Measurements from ENCODE around the gene PCDHGA6.
"Not testable (repeated sequence)": the region's sequence is repeated elsewhere in the genome, so short reads cannot be mapped to it uniquely, and the experiment has no call there.

The PCDHGA6 gene

DNA sequence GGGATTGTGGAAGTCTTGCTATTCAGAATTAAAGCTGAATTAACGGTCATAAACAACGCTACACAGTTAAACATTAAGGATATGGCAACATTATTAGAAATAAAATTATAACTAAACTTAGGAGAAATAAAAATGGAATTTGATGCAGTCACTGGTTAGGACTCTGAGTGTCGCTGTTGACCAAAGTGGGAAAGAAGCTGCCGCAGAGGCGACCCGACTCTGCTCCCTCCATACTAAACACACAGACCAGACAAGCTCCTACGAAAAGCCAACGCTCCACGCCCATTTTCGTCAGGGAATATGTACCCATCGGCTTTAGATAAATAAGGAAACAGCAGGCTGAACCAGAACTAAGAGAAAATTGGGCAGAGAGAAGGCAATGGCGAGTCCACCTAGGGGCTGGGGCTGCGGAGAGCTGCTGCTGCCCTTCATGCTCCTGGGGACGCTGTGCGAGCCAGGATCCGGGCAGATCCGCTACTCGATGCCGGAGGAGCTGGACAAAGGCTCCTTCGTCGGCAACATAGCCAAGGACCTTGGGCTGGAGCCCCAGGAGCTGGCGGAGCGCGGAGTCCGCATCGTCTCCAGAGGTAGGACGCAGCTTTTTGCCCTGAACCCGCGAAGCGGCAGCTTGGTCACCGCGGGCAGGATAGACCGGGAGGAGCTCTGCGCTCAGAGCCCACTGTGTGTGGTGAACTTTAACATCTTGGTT, 9.6 kb upstream of the PCDHGA6 start, which contains the start of gene PCDHGA5:
PCDHGA5 (plus strand) TSS at position 211 of the 709 bp plus-strand sequence; CDS start at position 380, 169 bp downstream.
- no peaks in the 10 kb centered on the region for H3K36me3 ChIP-seq (ENCODE audit: insufficient read depth, low read length)
- H3K27ac ChIP-seq (ENCODE audit: low read depth, low read length) = no peak within 1 kb of the TSS
- no peaks in the 10 kb centered on the region for H3K4me1 ChIP-seq (ENCODE audit: insufficient read depth, low read length)
- no peak within 1 kb of the TSS for H3K9ac ChIP-seq (ENCODE audit: low read length)
- no peaks in the 10 kb centered on the region for H3K27me3 ChIP-seq (ENCODE audit: control insufficient read depth in 1 of 2, insufficient read depth in 2 of 2, low read length in 2 of 2)
- H3K4me3 ChIP-seq (ENCODE audit: low read depth in 1 of 2, low read length in 2 of 2) = peak within 1 kb of the TSS; percentile 26 to 44
- peaks cover 58% of the 10 kb centered on the region for H3K9me3 ChIP-seq (ENCODE audit: low read length)

DNA sequence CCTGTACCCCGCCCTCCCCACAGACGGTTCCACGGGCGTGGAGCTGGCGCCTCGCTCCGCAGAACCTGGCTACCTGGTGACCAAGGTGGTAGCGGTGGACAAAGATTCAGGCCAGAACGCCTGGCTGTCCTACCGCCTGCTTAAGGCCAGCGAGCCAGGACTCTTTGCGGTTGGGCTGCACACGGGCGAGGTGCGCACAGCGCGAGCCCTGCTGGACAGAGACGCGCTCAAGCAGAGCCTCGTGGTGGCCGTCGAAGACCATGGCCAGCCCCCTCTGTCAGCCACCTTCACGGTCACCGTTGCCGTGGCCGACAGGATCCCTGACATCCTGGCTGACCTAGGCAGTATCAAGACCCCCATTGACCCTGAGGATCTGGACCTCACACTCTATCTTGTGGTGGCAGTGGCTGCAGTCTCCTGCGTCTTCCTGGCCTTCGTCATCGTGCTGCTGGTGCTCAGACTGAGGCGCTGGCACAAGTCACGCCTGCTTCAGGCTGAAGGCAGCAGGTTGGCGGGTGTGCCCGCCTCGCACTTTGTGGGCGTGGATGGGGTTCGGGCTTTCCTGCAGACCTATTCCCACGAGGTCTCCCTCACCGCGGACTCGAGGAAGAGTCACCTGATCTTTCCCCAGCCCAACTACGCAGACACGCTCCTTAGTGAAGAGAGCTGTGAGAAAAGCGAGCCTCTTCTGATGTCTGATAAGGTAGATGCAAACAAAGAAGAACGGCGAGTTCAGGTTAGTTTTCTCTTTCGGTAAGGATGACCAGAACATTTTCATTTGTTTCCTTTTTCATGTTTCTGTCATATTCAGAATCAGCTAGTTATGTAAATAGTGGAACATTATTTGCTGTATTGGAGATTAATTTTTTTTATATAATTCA, 7.4 kb upstream of the PCDHGA6 start:
- H3K27ac ChIP-seq (ENCODE audit: low read depth, low read length) = no peak overlapping the region
- H3K4me3 ChIP-seq (ENCODE audit: low read depth in 1 of 2, low read length in 2 of 2) = peak overlapping the region in 1 of 2 donors; percentile 44
- no peak overlapping the region for H3K9ac ChIP-seq (ENCODE audit: low read length)
- H3K27me3 ChIP-seq (ENCODE audit: control insufficient read depth in 1 of 2, insufficient read depth in 2 of 2, low read length in 2 of 2) = no peaks in the 10 kb centered on the region
- no peaks in the 10 kb centered on the region for H3K4me1 ChIP-seq (ENCODE audit: insufficient read depth, low read length)
- H3K9me3 ChIP-seq (ENCODE audit: low read length) = peaks cover 61% of the 10 kb centered on the region
- peaks cover 4% of the 10 kb centered on the region for H3K36me3 ChIP-seq (ENCODE audit: insufficient read depth, low read length)

DNA sequence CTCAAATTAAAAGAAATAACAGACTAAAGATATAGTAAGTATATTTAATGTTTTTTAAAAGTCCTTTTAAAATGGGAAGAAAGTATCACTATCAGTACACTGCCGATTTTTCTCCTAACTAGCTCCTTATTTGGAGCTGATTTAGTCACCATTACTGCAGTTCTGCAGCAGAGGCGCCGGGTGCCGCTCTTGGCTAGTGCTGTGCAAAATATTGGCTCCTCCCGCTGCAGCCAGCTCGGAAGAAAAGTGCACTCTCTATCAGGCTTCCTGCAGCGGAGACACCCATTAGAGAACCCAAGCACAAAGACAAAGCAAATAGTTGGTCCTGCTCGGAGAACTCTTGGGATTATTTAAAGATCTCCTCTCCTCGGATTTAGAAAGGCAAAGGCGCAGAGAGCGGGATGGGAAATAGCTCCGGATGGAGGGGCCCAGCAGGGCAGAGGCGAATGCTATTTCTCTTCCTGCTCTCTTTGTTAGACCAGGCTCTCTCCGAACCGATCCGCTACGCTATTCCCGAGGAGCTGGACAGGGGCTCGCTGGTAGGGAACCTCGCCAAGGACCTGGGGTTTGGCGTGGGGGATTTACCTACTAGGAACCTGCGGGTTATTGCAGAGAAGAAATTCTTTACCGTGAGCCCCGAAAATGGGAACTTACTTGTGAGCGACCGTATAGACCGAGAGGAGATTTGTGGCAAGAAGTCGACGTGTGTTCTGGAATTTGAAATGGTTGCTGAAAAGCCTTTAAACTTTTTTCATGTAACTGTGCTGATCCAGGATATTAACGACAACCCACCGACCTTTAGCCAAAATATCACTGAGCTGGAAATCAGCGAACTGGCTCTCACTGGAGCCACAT, 3.5 kb upstream of the PCDHGA6 start, which contains the start of gene PCDHGB3:
PCDHGB3 (plus strand) TSS at position 249 of the 855 bp plus-strand sequence; CDS start at position 402, 153 bp downstream.
- H3K27me3 ChIP-seq (ENCODE audit: control insufficient read depth in 1 of 2, insufficient read depth in 2 of 2, low read length in 2 of 2) = no peaks in the 10 kb centered on the region
- no peak within 1 kb of the TSS for H3K27ac ChIP-seq (ENCODE audit: low read depth, low read length)
- no peaks in the 10 kb centered on the region for H3K4me1 ChIP-seq (ENCODE audit: insufficient read depth, low read length)
- peaks cover 70% of the 10 kb centered on the region for H3K9me3 ChIP-seq (ENCODE audit: low read length)
- no peak within 1 kb of the TSS for H3K9ac ChIP-seq (ENCODE audit: low read length)
- H3K36me3 ChIP-seq (ENCODE audit: insufficient read depth, low read length) = peaks cover 4% of the 10 kb centered on the region
- H3K4me3 ChIP-seq (ENCODE audit: low read depth in 1 of 2, low read length in 2 of 2) = peak within 1 kb of the TSS; percentile 32 to 50

DNA sequence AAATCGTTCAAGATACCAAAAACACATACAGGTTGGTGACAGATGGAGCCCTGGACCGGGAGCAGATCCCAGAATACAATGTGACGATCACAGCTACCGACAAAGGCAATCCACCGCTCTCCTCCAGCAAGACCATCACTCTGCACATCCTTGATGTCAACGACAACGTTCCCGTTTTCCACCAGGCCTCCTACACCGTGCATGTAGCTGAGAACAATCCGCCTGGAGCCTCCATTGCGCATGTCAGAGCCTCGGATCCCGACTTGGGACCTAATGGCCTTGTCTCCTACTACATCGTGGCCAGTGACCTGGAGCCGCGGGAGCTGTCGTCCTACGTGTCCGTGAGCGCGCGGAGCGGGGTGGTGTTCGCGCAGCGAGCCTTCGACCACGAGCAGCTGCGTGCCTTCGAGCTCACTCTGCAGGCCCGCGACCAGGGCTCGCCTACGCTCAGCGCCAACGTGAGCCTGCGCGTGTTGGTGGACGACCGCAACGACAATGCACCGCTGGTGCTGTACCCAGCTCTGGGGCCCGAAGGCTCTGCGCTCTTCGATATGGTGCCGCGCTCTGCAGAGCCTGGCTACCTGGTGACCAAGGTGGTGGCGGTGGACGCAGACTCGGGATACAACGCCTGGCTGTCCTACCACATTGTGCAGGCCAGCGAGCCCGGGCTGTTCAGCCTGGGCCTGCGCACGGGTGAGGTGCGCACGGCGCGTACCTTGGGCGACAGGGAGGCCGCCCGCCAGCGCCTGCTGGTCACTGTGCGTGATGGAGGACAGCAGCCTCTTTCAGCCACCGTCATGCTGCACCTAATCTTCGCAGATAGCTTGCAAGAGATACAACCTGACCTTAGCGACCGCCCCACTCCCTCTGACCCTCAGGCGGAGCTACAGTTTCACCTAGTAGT, 1.9 kb upstream of the PCDHGA6 start:
- peaks cover 4% of the 10 kb centered on the region for H3K36me3 ChIP-seq (ENCODE audit: insufficient read depth, low read length)
- H3K27me3 ChIP-seq (ENCODE audit: control insufficient read depth in 1 of 2, insufficient read depth in 2 of 2, low read length in 2 of 2) = no peaks in the 10 kb centered on the region
- no peak overlapping the region for H3K9ac ChIP-seq (ENCODE audit: low read length)
- peak overlapping the region; percentile 42 to 52 for H3K4me3 ChIP-seq (ENCODE audit: low read depth in 1 of 2, low read length in 2 of 2)
- H3K9me3 ChIP-seq (ENCODE audit: low read length) = peaks cover 65% of the 10 kb centered on the region
- H3K27ac ChIP-seq (ENCODE audit: low read depth, low read length) = no peak overlapping the region
- H3K4me1 ChIP-seq (ENCODE audit: insufficient read depth, low read length) = no peaks in the 10 kb centered on the region

DNA sequence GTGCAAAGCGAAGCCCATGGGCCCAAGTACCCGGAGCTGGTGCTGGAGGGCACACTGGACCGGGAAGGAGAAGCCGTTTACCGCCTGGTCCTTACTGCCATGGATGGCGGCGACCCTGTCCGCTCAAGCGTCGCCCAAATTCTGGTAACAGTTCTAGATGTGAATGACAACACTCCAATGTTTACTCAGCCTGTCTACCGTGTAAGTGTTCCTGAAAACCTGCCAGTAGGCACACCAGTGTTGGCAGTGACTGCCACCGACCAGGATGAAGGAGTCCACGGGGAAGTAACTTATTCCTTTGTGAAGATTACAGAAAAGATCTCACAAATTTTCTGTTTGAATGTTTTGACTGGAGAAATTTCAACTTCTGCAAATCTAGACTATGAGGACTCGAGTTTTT, 936 bp downstream of the PCDHGA6 start:
- Histone ChIP-seq H3K27ac (ENCODE audit: low read depth, low read length) (no peak overlapping the region), H3K9me3 (ENCODE audit: low read length) (peaks cover 73% of the 10 kb centered on the region), H3K4me3 (ENCODE audit: low read depth in 1 of 2, low read length in 2 of 2) (peak overlapping the region; percentile 25 to 28), H3K36me3 (ENCODE audit: insufficient read depth, low read length) (peaks cover 4% of the 10 kb centered on the region), H3K9ac (ENCODE audit: low read length) (no peak overlapping the region), H3K27me3 (ENCODE audit: control insufficient read depth in 1 of 2, insufficient read depth in 2 of 2, low read length in 2 of 2) (no peaks in the 10 kb centered on the region), H3K4me1 (ENCODE audit: insufficient read depth, low read length) (no peaks in the 10 kb centered on the region)

DNA sequence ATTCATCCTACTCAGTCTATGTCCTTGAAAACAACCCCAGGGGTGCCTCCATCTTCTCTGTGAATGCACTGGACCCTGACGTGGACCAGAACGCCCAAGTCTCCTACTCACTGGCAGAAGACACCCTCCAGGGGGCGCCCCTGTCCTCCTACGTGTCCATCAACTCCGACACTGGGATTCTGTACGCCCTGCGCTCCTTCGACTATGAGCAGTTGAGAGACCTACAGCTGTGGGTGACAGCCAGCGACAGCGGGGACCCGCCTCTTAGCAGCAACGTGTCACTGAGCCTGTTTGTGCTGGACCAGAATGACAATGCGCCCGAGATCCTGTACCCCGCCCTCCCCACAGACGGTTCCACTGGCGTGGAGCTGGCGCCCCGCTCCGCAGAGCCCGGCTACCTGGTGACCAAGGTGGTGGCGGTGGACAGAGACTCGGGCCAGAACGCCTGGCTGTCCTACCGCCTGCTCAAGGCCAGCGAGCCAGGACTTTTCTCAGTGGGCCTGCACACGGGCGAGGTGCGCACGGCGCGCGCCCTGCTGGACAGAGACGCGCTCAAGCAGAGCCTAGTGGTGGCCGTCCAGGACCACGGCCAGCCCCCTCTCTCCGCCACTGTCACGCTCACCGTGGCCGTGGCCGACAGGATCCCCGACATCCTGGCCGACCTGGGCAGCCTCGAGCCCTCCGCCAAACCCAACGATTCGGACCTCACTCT, 1.9 kb downstream of the PCDHGA6 start:
- not testable (repeated sequence) for H3K27ac ChIP-seq (ENCODE audit: low read depth, low read length); H3K27me3 ChIP-seq (ENCODE audit: control insufficient read depth in 1 of 2, insufficient read depth in 2 of 2, low read length in 2 of 2); H3K36me3 ChIP-seq (ENCODE audit: insufficient read depth, low read length); H3K4me1 ChIP-seq (ENCODE audit: insufficient read depth, low read length); H3K9ac ChIP-seq (ENCODE audit: low read length)
- Histone ChIP-seq H3K4me3 (ENCODE audit: low read depth in 1 of 2, low read length in 2 of 2) (peak overlapping the region in 1 of 2 donors; percentile 38), H3K9me3 (ENCODE audit: low read length) (peaks cover 68% of the 10 kb centered on the region)

DNA sequence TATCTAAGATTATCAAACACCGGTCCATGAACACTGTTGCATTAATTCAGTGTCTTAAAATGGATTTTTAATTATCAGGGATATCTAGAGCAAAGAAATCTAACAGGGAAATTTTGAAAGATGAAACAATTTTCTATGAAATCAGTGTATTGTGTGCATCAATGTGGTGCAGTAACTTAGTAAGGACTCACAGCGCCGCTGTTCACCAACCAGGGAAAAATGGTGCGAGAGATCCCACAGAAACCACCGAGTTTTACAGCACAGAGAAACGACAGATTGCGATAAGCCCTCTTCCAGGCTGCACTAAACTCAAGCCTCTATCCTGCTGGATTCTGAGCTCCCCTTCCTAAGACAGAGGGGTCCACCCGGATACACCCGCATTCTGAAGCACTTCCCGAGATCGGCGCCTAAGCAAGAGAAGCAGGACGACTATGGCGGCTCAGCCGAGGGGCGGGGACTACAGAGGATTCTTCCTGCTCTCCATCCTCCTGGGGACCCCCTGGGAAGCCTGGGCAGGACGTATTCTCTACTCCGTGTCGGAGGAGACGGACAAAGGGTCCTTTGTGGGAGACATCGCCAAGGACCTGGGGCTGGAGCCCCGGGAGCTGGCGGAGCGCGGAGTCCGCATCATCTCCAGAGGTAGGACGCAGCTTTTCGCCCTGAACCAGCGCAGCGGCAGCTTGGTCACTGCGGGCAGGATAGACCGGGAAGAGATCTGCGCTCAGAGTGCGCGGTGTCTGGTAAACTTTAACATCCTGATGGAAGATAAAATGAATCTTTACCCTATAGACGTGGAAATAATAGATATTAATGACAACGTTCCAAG, 9.0 kb downstream of the PCDHGA6 start, which contains the start of gene PCDHGA7:
PCDHGA7 (plus strand) TSS at position 274 of the 826 bp plus-strand sequence; CDS start at position 432, 158 bp downstream.
- Histone ChIP-seq H3K4me1 (ENCODE audit: insufficient read depth, low read length) (no peaks in the 10 kb centered on the region), H3K27me3 (ENCODE audit: control insufficient read depth in 1 of 2, insufficient read depth in 2 of 2, low read length in 2 of 2) (no peaks in the 10 kb centered on the region), H3K36me3 (ENCODE audit: insufficient read depth, low read length) (no peaks in the 10 kb centered on the region), H3K4me3 (ENCODE audit: low read depth in 1 of 2, low read length in 2 of 2) (peak within 1 kb of the TSS; percentile 12 to 47), H3K9me3 (ENCODE audit: low read length) (peaks cover 73% of the 10 kb centered on the region), H3K9ac (ENCODE audit: low read length) (no peak within 1 kb of the TSS), H3K27ac (ENCODE audit: low read depth, low read length) (no peak within 1 kb of the TSS)

DNA sequence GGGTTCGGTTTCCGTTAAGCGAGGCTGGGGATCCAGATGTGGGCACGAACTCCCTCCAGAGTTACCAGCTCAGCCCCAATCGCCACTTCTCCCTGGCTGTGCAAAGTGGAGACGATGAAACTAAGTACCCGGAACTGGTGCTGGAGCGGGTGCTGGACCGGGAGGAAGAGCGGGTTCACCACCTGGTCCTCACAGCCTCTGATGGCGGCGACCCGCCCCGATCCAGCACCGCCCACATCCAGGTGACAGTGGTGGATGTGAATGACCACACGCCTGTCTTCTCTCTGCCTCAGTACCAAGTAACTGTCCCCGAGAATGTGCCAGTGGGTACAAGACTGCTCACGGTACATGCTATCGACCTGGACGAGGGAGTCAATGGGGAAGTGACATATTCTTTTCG, 9.7 kb downstream of the PCDHGA6 start:
- H3K27ac ChIP-seq (ENCODE audit: low read depth, low read length) = no peak overlapping the region
- no peak overlapping the region for H3K9ac ChIP-seq (ENCODE audit: low read length)
- H3K27me3 ChIP-seq (ENCODE audit: control insufficient read depth in 1 of 2, insufficient read depth in 2 of 2, low read length in 2 of 2) = no peaks in the 10 kb centered on the region
- peaks cover 69% of the 10 kb centered on the region for H3K9me3 ChIP-seq (ENCODE audit: low read length)
- H3K4me3 ChIP-seq (ENCODE audit: low read depth in 1 of 2, low read length in 2 of 2) = peak overlapping the region; percentile 12 to 47
- no peaks in the 10 kb centered on the region for H3K36me3 ChIP-seq (ENCODE audit: insufficient read depth, low read length)
- H3K4me1 ChIP-seq (ENCODE audit: insufficient read depth, low read length) = no peaks in the 10 kb centered on the region

DNA sequence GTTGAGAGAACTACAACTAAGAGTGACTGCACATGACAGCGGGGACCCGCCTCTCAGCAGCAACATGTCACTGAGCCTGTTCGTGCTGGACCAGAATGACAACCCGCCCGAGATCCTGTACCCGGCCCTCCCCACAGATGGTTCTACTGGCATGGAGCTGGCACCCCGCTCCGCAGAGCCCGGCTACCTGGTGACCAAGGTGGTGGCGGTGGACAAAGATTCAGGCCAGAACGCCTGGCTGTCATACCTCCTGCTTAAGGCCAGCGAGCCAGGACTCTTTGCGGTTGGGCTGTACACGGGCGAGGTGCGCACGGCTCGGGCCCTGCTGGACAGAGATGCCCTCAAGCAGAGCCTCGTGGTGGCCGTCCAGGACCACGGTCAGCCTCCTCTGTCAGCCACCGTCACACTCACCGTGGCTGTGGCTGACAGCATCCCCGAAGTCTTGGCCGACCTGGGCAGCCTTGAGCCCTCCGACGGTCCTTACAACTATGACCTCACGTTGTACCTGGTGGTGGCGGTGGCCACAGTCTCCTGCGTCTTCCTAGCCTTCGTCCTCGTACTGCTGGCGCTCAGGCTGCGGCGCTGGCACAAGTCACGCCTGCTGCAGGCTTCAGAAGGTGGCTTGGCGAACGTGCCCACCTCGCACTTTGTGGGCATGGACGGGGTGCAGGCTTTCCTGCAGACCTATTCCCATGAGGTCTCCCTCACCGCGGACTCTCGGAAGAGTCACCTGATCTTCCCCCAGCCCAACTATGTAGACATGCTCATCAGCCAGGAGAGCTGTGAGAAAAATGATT, 11.0 kb downstream of the PCDHGA6 start:
- H3K4me3 ChIP-seq (ENCODE audit: low read depth in 1 of 2, low read length in 2 of 2) = peak overlapping the region in 1 of 2 donors; percentile 16
- H3K4me1 ChIP-seq (ENCODE audit: insufficient read depth, low read length) = no peaks in the 10 kb centered on the region
- H3K27me3 ChIP-seq (ENCODE audit: control insufficient read depth in 1 of 2, insufficient read depth in 2 of 2, low read length in 2 of 2) = no peaks in the 10 kb centered on the region
- no peaks in the 10 kb centered on the region for H3K36me3 ChIP-seq (ENCODE audit: insufficient read depth, low read length)
- peaks cover 78% of the 10 kb centered on the region for H3K9me3 ChIP-seq (ENCODE audit: low read length)
- no peak overlapping the region for H3K9ac ChIP-seq (ENCODE audit: low read length)
- no peak overlapping the region for H3K27ac ChIP-seq (ENCODE audit: low read depth, low read length)
